Measurements from ENCODE around the gene CERS3. TPM values are rescaled to one million over a fixed set of nuclear protein-coding genes. Genes with fewer than 3 reads are reported as not detected.
A peak's percentile ranks its signal among the peaks of the same experiment; 100 is the strongest.
"Not testable (repeated sequence)": the region's sequence is repeated elsewhere in the genome, so short reads cannot be mapped to it uniquely, and the experiment has no call there.

The CERS3 gene
- total RNA-seq, 1 donor from 2014 or later, result 0.36 TPM

DNA sequence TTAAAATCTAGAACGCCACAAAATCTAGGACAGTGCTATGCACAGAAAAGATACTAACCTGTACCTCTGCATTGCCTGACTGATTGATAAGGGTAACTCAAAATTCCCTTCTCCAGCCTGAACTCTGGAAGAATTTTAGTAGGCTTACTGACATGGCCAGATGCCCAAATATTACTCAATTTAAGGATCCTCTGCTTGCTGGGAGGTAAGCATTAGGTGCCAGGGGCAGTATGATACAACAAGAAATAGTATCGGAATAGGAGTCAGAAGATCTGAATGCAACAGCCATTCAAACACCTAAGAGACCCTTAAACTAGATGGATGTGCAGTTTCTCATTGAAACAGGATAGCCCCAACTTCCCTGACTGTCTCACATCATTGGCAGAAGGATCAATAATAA, 45.4 kb downstream of the CERS3 start:
- ATAC-seq, result no peak
- intact Hi-C loops (cut with DNase I), result loop anchor here (5.0 kb wide), 1 partner anchor 181 kb away; no protein-coding TSS in a partner anchor
- DNase-seq (ENCODE audit: low spot score), result no peak

DNA sequence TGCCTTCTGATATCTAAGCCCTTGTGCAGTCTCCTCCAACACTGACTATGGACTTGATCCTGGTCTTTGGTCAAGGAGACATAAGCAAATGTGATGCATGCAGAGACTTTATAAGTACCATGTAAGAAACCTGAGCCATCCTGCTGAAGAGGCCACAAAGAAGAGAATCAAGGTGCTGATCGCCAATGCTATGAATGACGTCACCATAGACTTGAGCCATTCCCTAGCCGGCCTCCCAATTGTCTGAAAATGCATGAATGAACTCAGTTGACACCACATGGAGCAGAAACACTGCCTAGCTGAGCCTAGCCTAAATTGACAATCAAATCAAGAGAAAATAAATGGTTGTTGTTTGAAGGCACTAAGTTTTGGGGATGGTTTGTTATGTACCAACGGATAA, 51.9 kb downstream of the CERS3 start:
- no peak for DNase-seq (ENCODE audit: low spot score)
- ATAC-seq, result no peak
- intact Hi-C loops (cut with DNase I), result no loop called here

DNA sequence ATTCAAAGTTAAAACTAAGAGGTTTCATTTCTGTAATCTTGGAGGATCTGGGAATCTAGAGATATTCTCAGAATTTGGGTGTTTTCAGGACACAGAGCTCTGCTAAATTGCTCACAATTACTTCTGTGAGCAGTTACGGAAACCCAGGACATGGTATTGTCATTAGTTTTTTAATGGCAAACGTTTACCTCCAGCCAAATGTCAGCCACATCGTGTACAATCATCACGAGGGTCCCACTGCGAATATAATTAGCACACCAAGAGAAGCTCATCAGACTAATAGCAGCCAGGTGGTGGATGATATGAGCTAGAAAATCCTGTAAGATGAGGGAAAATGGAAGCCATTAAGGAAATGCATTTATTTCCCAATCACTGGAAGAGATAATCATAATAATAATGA, 56.0 kb downstream of the CERS3 start:
- DNase-seq (ENCODE audit: low spot score) (no peak), ATAC-seq (no peak)
- intact Hi-C loops (cut with DNase I), result no loop called here

DNA sequence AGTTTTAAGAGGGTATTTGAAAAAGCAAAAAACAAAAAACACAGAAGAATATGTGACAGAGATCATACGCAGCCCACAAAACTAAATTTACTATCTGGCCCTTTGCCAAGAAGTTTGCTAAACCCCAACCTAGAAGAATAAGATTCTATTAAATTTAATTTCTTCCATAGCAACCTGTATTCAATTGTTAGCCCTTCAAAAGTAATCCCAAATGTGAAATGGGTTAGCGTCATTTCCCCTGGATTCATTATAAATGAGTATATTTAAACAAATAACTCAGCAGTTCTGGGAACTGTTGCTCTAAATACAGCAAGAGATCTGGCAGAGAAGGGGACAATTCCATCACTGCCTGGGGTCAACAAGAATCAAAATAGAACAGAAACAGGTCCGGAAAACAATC, 56.8 kb downstream of the CERS3 start:
- no peak for ATAC-seq
- intact Hi-C loops (cut with DNase I), result no loop called here

DNA sequence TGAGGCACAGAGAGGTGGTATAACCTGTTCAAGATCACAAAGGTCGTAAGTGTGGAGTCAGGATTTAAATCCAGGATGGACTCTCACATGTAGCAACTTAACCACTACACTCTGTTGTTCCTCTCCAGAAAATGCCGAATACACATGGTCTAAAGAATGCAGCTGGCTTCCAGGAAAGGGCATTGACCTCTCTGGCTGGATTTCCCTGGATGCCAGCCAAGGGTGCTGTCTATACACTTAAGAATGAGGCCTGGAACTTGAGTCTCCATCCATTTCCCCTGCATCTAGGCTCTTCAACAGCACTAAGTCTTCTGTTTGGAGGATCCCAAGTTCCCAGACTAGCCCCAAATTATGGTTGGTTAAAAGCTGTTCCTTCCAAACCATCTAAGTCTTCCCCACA, 60.5 kb downstream of the CERS3 start:
- ATAC-seq (no peak), DNase-seq (ENCODE audit: low spot score) (no peak)
- intact Hi-C loops (cut with DNase I), result no loop called here

More for the DNA sequence above, 56.8 kb downstream of the CERS3 start:
- DNase-seq (ENCODE audit: low spot score), result no peak

DNA sequence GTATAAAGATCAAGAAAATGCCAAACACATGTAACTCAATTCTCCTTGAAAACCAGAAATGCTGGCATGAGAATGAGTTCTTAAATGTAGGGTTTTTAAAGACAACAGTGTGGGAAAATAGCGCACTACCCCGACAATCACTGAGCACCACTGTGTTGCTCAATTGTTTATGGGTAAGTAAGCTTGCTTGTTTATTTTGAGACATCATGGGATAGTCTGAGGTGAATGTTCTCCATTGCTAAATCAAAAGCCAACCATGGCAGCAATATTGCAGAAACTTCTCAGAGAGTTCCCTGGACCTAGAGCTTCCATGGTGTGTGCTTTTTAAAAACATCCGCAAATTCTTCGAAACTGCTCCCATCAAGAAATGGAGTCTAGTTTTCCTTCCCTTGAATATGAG, 62.7 kb downstream of the CERS3 start:
- no peak for DNase-seq (ENCODE audit: low spot score)
- intact Hi-C loops (cut with DNase I), result no loop called here
- no peak for ATAC-seq

DNA sequence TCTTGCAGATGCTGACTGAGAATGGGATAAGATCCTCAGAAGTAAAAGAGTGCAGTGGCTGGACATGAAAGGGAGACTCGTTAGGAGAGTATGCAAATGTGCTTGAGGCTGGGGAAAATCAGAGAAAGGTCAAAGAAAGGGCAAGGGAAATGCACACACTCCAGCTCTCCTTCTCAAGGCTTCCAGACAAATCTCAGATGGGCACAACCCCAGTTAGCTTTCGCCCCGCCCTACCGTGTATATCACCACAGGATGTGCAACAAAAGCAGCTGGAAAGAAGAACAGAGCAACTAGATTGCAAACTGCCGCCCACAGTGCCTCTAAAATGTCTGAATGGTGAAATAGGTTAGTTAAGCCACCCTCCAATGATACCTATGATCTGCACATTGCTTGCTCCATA, 63.9 kb downstream of the CERS3 start:
- no peak for ATAC-seq
- intact Hi-C loops (cut with DNase I), result no loop called here
- no peak for DNase-seq (ENCODE audit: low spot score)

DNA sequence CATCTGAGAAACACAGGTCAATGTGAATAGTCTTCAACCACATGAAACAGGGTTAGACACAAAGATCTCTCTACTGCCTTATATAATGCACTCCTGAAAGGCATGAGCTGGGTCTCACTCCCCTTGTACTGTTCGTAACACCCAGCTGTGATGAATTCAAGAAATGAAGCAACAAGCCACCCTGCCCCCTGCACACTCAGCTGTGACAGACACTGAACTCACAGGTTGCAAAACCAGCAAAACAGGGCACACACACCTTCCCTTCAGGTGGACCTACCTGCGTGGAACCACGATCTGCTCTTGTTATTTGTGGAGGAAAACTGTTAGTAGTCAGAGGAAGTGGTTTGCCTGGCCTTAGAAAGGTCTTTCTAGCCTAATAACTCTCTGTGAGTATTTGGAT, 64.5 kb downstream of the CERS3 start:
- ATAC-seq (no peak), DNase-seq (ENCODE audit: low spot score) (no peak)
- intact Hi-C loops (cut with DNase I), result no loop called here

DNA sequence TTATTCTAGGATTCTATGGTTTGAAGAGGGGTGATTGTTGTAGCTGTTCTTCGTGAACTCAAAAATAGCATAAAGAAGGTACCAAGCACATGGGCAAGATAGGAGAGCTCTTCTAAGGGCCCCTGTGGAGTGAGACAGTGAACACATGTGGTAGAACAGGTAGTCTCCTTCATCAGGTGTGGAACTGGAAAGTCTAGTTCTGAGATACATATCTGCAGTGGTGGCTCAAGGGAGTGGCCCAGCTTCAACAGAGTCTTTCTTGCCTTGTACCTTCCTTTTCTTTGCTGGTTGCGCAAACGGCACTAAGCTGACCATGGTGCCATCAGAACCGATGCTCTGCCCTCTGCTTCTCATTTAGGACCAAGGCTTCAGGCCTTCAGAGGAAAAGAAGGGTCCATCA, 65.2 kb downstream of the CERS3 start:
- DNase-seq (ENCODE audit: low spot score) (no peak), ATAC-seq (no peak)
- intact Hi-C loops (cut with DNase I), result no loop called here

DNA sequence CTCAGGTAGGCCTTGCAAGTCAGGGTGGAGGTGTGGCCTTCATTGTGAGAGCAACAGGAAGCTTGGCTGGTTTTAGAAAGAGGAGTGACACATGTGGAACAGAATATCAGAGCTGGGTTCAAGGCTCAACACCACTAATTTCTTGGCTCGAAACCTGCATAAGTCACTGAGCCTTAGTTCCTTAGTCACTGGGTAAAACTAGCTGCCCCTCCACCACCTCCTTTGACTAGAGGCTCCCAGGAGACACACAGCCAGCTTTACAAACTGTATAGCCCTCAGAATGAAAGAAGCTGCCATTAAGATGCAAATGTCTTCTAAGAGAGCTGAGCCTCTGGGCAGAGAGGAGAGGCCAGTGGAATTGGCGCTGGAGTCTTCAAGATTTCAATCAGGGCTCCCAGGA, 67.7 kb downstream of the CERS3 start:
- intact Hi-C loops (cut with DNase I), result no loop called here
- DNase-seq (ENCODE audit: low spot score), result no peak
- no peak for ATAC-seq

DNA sequence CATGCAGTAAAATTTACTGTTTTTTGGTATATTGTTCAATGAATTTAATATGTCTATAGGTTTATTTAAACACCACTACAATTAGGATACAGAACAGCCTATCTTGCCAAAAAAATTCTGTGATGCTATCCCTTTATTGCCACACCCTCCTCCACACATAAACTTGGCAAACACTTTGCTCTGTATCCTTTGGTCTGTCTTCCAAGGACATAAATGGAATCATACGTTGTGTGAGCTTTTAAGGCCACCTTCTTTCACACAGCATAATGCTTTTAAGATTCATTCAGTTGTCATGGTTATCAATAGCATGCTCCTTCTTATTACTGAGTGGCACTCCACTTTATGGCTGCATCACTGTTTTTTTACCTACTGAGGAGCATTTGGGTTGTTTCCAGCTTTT, 71.5 kb downstream of the CERS3 start:
- no peak for ATAC-seq
- intact Hi-C loops (cut with DNase I), result no loop called here
- no peak for DNase-seq (ENCODE audit: low spot score)

DNA sequence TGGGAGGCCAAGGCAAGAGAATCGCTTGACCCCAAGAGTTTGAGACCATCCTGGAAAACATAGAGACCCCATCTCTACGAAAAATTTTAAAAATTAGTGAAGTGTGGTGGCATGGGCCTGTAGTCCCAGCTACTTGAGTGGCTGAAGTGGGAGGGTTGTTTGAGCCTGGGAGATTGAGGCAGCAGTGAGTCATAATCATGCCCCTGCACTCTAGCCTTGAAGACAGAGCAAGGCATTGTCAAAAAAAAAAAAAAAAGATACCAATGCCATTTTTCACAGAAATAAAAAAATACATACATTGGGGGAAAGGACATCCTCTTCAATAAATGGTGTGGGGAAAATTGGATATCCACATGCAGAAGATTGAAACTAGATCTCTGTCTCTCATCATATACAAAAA, 74.6 kb downstream of the CERS3 start:
- ATAC-seq (no peak), DNase-seq (ENCODE audit: low spot score) (no peak)
- intact Hi-C loops (cut with DNase I), result no loop called here

DNA sequence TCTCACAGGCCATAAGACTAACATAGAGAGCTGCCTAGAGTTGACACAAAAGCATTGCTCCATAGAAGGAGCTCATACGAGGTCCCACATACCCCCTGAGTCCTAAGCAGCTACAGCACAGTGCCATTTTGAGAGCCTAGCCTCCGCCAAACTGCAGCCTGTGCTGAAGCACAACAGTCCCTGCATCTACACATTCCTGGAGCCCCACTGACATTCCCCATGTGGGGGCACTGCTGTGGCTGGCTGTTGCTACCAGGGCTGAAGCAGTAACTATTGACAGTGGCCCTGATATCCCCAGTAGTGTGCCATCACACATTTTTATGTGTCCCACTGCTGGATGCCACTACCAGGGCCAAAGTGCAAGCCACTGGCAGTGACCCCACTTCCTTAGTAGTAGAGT, 80.3 kb downstream of the CERS3 start:
- no peak for ATAC-seq
- intact Hi-C loops (cut with DNase I), result no loop called here

DNA sequence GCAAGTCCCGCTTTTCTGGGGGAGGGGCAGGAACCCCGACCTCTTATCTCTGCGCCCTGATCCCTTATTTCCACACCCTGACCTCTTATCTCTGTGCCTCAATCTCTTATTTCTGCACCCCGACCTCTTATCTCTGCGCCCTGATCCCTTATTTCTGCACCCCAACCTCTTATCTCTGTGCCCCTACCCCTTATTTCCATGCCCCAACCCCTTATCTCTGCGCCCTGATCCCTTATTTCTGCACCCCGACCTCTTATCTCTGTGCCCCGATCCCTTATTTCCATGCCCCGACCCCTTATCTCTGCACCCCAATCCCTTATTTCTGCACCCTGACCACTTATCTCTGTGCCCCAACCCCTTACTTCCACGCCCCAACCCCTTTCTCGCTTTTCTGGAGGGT, 87.7 kb downstream of the CERS3 start:
- intact Hi-C loops (cut with DNase I); DNase-seq (ENCODE audit: low spot score); ATAC-seq: not testable (repeated sequence)

More for the DNA sequence above, 80.3 kb downstream of the CERS3 start:
- DNase-seq (ENCODE audit: low spot score), result no peak

DNA sequence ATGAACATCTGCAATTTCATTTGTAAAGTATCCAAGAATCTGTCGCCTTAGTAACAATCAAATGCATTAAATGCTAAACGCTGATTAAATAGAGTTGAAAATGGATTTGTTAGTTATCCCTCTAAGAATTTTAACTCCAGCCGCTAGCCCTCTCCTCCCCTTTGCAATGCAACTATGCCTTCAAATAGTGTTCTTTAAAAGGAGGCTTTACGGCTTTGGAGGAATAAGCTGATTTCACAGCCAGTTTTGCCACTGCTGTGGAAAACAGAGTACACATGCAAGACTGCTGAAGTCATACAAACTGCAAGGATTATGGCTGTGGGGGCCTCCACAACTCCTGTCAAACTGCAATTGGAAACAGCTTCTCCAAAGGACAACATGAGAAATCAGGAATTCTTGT, 89.2 kb downstream of the CERS3 start:
- ATAC-seq (no peak), DNase-seq (ENCODE audit: low spot score) (no peak)
- intact Hi-C loops (cut with DNase I), result no loop called here

DNA sequence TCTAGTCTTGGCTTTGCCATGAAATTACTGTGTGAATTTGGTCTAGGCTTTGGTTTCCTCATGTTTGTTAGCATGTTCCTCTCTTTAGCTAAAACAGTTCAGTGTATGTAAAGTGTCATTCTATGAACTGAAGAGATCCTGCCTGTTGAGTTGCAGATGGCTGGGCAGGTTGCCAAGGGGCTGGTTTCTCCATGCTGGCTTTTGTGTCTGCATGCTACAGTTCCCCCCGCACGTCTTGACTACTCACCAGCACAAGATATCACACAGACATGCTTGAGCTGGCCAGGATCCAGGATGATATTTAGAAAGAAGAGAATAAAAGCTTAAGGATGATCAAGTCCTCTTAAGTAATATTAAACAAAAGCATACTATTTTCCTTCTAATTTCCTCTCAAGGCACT, 90.2 kb downstream of the CERS3 start:
- no peak for ATAC-seq
- intact Hi-C loops (cut with DNase I), result no loop called here

DNA sequence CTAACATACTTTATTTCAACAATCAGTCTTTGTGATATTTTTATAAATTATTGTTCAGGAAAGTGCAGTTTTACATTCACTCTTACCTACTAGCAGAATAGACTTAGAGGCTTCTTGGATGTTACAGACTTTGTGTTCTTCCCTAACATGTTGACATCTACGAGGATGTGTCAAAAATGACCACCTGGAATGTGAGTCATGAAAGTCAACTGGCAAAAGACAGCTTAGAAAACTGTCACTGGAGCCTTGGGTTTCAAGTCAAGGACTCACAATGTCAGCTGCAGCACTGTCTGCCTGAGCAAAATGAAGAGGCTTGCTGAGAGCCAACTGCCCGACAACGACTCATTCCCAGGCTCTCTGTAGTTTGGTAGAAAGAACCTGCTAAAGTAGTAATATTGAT, 91.5 kb downstream of the CERS3 start:
- intact Hi-C loops (cut with DNase I), result no loop called here
- DNase-seq (ENCODE audit: low spot score) (no peak), ATAC-seq (no peak)

More for the DNA sequence above, 90.2 kb downstream of the CERS3 start:
- DNase-seq (ENCODE audit: low spot score), result peak; percentile 72

DNA sequence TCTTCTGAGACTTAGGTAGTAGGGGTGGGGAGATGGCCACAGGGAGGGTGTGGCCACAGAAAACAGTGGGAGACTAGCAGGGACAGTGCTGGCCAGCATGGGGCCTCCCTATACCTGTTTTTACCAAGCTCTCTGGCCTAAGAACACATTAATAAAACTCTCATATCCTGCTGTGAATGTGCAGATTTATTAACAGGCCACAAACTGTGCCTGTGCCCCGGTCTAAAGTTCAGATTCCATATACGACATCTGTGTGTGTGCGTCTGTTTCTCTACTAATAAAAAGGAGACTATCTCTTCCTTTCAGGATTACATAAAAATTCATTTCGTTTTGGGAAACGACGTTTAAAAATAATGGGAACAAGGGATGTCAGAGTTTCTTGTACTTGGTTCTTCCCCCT, 94.2 kb downstream of the CERS3 start:
- intact Hi-C loops (cut with DNase I), result no loop called here
- no peak for ATAC-seq

DNA sequence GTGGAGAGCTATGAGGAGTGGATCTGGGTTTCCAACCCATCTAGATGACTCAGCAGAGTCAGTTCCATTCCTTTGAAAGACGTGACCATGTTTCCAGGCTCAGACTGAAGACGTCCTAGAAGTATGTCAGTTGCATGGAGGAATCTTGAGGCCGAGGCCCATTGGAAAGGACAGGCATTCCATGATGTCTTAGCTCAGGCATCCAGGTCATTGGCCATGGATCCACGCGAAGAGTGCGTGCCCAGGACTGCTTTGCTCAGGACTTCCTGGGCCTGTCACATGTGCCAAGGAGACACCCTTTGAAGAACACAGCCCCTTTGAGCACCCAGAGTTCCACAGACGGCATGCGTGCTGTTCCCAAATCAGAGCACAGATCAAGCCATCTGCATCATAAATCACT, 94.7 kb downstream of the CERS3 start:
- ATAC-seq (no peak), DNase-seq (ENCODE audit: low spot score) (no peak)
- intact Hi-C loops (cut with DNase I), result no loop called here

More for the DNA sequence above, 94.2 kb downstream of the CERS3 start:
- DNase-seq (ENCODE audit: low spot score), result no peak

DNA sequence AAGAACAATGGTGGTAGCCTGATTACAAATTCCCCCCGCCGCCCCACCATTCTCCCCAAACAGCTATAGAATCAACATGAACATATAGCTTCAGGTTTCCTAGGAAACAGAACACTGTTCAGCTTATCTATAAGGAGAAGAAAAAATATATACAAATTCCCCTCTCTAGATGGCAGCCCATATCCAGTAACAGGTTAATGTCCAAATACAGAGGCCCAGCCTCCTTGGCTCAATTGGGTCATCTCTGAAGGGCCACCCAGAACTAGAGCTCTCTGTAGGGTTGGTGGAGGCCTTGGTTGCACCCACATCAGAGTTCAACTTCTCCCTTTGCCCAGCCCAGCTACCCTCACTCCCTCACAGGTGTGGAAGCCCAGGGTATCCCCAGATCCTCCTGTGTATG, 95.4 kb downstream of the CERS3 start:
- ATAC-seq, result no peak

DNA sequence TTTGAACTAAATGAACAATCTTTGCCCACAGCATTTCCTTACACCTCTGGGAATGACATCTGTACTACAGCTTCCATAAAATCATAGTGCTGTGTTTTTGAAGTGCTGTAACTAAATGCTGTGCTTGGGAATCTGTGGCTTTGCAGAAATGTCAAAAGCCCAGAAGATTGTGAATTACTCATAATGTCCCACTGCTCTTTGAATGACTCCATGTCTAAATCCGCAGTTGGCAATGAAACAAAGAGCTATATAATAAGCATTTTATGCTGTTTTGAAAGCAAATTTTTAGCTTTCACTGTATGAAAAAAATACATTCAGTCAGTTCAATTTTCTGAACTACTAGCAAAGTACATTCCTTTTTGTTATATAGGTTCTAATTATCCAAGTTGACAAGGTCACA, 98.3 kb downstream of the CERS3 start:
- no peak for ATAC-seq
- no peak for DNase-seq (ENCODE audit: low spot score)
- intact Hi-C loops (cut with DNase I), result no loop called here

More for the DNA sequence above, 95.4 kb downstream of the CERS3 start:
- no peak for DNase-seq (ENCODE audit: low spot score)
- intact Hi-C loops (cut with DNase I), result no loop called here

All from sciatic nerve (tissue), 2 donors.